OCI-LY3 (cell line): ENCODE measurements around the gene RHOJ.
"Not testable (repeated sequence)": the region's sequence is repeated elsewhere in the genome, so short reads cannot be mapped to it uniquely, and the experiment has no call there.

Source experiments
- H2AFZ ChIP-seq: fragments of 200-600, 300-600 bp; shearing (Covaris generic); 2 replicates; pipeline ENCODE4 v1.6.0; 2014; ENCODE audit warnings: antibody characterized with exemption, low read depth, low read length
- H3K27ac ChIP-seq: fragments of 200-600, 300-600 bp; sonication (generic); 2 replicates; pipeline ENCODE4 v1.5.1; 2014; ENCODE audit warnings: mild to moderate bottlenecking, low read length, moderate library complexity, mixed read lengths
- H3K27me3 ChIP-seq: fragments of 200-600, 300-600 bp; sonication (generic); 2 replicates; pipeline ENCODE4 v1.6.1; 2014; ENCODE audit warnings: low read depth, low read length, mixed read lengths
- H3K36me3 ChIP-seq: fragments of 200-600, 300-600 bp; sonication (generic); replicated peaks from 2 replicates; pipeline ENCODE3; 2014; ENCODE audit warnings: low read depth, low read length, mixed read lengths
- H3K4me1 ChIP-seq: fragments of 300-600, 200-600 bp; sonication (generic); 2 replicates; pipeline ENCODE4 v1.6.1; 2014; ENCODE audit warnings: low read length, mixed read lengths
- H3K4me2 ChIP-seq: fragments of 200-600, 300-600 bp; sonication (generic); 2 replicates; pipeline ENCODE4 v1.6.1; 2014; ENCODE audit warnings: low read length, mixed read lengths
- H3K4me3 ChIP-seq: fragments of 300-600, 200-600 bp; sonication (generic); 2 replicates; pipeline ENCODE4 v1.5.1; 2014; ENCODE audit warnings: antibody characterized with exemption, mild to moderate bottlenecking, low read length, moderate library complexity
- H3K79me2 ChIP-seq: fragments of 300-600, 200-600 bp; shearing (Covaris generic); 2 replicates; pipeline ENCODE4 v1.6.1; 2014; ENCODE audit warnings: mild to moderate bottlenecking, low read length, mixed read lengths
- H3K9ac ChIP-seq: fragments of 300-600, 200-600 bp; shearing (Covaris generic); 2 replicates; pipeline ENCODE4 v1.6.0; 2014; ENCODE audit warnings: mild to moderate bottlenecking, low read length, moderate library complexity
- H3K9me3 ChIP-seq: fragments of 200-600, 300-600 bp; shearing (Covaris generic); 2 replicates; pipeline ENCODE4 v1.6.1; 2014; ENCODE audit warnings: low read length, mixed read lengths; ENCODE audit not compliant: insufficient read depth
- H4K20me1 ChIP-seq: fragments of 200-600, 300-600 bp; sonication (generic); 2 replicates; pipeline ENCODE4 v1.6.1; 2016; ENCODE audit warnings: low read length, mixed read lengths; ENCODE audit not compliant: insufficient read depth
- EZH2phosphoT487 ChIP-seq: fragments of 200-600 bp; shearing (Covaris generic); IDR thresholded peaks from 2 replicates; pipeline ENCODE4 v1.6.1; 2018; ENCODE audit warnings: antibody characterized with exemption, mixed run types, low read depth
- TF ChIP-seq, protein P1 (sequence below): fragments of 200-600, 300-600 bp; sonication (generic); IDR thresholded peaks from 2 replicates; pipeline ENCODE4 v1.5.1; 2014; ENCODE audit warnings: antibody characterized with exemption, low read length, low read depth

The RHOJ gene

DNA sequence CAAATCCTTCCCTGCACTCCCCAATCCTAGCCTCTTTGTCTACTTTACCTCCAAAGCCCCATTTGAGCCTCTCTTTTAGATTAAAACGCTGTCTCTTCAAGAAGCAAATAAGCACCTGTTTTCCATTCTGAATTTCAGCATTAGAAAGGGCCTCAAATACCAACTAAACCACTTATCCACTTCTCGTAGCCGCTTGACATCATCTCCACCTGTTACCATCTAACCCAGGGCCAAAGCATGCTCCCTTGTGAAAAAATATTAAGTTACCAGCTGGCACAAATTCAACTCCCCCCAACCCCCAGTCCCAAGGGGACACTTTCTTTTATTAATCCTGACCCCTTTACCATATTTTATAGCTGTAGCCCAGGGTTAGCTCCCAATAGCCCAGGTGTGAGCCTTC lies 71.4 kb downstream of the RHOJ start:
- Histone ChIP-seq H2AFZ (no peak overlapping the region), H3K79me2 (no peaks in the 10 kb centered on the region), H3K36me3 (no peaks in the 10 kb centered on the region), H3K9ac (no peak overlapping the region), H4K20me1 (no peaks in the 10 kb centered on the region), H3K27me3 (no peaks in the 10 kb centered on the region), H3K4me3 (no peak overlapping the region), H3K4me1 (no peaks in the 10 kb centered on the region), H3K4me2 (no peak overlapping the region), H3K9me3 (no peaks in the 10 kb centered on the region), H3K27ac (no peak overlapping the region)
- TF ChIP-seq, protein P1, sequence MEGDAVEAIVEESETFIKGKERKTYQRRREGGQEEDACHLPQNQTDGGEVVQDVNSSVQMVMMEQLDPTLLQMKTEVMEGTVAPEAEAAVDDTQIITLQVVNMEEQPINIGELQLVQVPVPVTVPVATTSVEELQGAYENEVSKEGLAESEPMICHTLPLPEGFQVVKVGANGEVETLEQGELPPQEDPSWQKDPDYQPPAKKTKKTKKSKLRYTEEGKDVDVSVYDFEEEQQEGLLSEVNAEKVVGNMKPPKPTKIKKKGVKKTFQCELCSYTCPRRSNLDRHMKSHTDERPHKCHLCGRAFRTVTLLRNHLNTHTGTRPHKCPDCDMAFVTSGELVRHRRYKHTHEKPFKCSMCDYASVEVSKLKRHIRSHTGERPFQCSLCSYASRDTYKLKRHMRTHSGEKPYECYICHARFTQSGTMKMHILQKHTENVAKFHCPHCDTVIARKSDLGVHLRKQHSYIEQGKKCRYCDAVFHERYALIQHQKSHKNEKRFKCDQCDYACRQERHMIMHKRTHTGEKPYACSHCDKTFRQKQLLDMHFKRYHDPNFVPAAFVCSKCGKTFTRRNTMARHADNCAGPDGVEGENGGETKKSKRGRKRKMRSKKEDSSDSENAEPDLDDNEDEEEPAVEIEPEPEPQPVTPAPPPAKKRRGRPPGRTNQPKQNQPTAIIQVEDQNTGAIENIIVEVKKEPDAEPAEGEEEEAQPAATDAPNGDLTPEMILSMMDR, result no peak
- no peak for TF ChIP-seq EZH2phosphoT487

DNA sequence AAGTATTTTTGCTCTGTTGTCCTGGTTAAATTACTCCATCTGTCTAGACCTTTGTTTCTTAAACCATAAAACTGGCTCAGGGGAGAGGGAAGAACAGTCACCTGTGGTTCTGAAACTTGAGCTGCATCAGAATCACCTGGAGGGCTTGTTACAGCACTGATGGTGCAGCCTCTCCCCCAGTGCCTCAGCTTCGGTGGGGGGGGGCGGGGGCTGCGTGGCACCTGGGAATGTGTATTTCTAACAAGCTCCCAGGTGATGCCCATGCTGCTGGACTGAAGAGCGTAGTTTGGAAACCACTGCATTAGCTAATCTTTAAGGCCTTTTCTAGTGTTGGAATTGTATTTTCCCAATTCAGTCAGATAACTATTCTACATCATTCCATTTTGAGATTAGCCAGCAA lies 71.8 kb downstream of the RHOJ start:
- no peak overlapping the region for H2AFZ ChIP-seq
- TF ChIP-seq EZH2phosphoT487, result no peak
- TF ChIP-seq, protein P1, result no peak
- no peak overlapping the region for H3K4me2 ChIP-seq
- no peak overlapping the region for H3K27ac ChIP-seq
- H3K9me3 ChIP-seq, result no peaks in the 10 kb centered on the region
- no peaks in the 10 kb centered on the region for H3K36me3 ChIP-seq
- H3K9ac ChIP-seq, result no peak overlapping the region
- no peaks in the 10 kb centered on the region for H3K4me1 ChIP-seq
- no peak overlapping the region for H3K4me3 ChIP-seq
- H4K20me1 ChIP-seq, result no peaks in the 10 kb centered on the region
- no peaks in the 10 kb centered on the region for H3K79me2 ChIP-seq
- H3K27me3 ChIP-seq, result no peaks in the 10 kb centered on the region

DNA sequence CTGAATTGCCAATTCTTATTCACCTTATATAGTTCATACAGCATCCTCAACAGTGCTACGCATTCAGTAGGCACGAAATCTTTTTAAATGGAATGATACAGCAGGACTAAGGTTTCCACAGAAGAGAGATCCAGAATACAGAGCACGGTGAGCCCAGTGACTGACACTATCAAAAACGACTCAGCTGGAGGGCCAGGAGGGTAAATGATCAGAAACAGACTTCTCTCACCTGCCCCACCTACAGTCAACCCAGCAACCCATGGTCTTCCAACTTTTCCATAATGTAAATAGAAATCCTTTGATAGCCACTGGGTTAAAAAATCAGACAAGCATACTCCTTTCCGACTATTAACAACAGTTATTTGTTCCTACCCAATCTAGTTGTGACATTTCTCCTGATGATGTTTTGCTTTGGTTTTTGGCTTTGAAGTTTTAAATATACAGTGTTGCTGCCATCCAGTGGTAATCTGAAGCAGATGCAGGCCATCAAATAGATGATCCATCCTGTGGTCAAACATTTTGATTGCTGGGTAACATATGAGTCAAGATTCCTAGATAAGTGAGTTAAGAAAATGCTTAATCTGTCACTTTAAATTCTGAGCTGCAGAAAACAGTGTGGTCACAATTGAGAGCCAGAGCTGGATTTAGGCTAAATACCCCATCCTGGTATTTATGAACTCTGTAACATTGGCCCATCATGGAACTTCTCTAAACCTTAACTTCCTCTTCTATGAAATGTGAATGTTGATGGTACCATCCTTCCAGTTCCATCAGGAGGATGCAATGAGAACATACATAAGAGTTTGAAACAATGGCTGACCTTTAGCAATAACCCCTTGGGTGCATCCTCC lies 72.5 kb downstream of the RHOJ start:
- H2AFZ ChIP-seq, result no peak overlapping the region
- TF ChIP-seq, protein P1, result peak; percentile 90
- TF ChIP-seq EZH2phosphoT487, result no peak
- H3K9ac ChIP-seq, result no peak overlapping the region
- no peaks in the 10 kb centered on the region for H3K36me3 ChIP-seq
- no peaks in the 10 kb centered on the region for H3K4me1 ChIP-seq
- no peak overlapping the region for H3K27ac ChIP-seq
- no peak overlapping the region for H3K4me3 ChIP-seq
- no peaks in the 10 kb centered on the region for H3K79me2 ChIP-seq
- no peak overlapping the region for H3K4me2 ChIP-seq
- H3K9me3 ChIP-seq, result no peaks in the 10 kb centered on the region
- H3K27me3 ChIP-seq, result no peaks in the 10 kb centered on the region
- H4K20me1 ChIP-seq, result no peaks in the 10 kb centered on the region

DNA sequence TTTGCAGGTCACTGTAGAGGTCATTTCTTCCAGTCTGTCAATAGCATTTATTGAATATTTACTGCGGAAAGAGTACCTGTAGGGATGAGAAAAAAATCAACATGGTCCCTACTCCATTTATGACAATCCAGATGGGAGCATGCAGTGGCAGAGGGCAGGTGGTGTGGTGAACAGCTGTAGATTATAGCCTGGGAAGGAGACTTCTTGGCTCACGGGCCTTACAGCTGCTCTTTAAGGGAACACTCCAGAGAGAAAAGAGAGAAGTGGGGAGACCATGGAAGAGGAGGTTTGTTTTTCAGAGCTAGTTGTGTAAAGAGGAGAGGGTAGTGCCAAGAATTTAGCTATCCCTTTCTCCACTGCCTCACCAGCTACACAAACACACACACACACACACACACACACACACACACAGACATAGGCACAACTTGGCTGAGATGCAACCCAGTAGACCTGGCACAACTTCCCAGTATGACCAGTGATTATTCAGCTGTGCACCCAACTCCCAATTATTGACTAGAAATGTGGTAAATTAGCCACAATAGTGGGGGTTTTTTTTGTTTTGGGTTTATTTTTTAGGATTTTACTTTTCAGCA lies 73.4 kb downstream of the RHOJ start:
- Histone ChIP-seq H3K9ac (no peak overlapping the region), H3K9me3 (no peaks in the 10 kb centered on the region), H3K36me3 (no peaks in the 10 kb centered on the region), H4K20me1 (no peaks in the 10 kb centered on the region), H3K4me2 (no peak overlapping the region), H3K27me3 (no peaks in the 10 kb centered on the region), H3K27ac (no peak overlapping the region), H3K79me2 (no peaks in the 10 kb centered on the region), H3K4me1 (peaks cover 2% of the 10 kb centered on the region), H3K4me3 (no peak overlapping the region), H2AFZ (no peak overlapping the region)
- no peak for TF ChIP-seq EZH2phosphoT487
- TF ChIP-seq, protein P1, result no peak

DNA sequence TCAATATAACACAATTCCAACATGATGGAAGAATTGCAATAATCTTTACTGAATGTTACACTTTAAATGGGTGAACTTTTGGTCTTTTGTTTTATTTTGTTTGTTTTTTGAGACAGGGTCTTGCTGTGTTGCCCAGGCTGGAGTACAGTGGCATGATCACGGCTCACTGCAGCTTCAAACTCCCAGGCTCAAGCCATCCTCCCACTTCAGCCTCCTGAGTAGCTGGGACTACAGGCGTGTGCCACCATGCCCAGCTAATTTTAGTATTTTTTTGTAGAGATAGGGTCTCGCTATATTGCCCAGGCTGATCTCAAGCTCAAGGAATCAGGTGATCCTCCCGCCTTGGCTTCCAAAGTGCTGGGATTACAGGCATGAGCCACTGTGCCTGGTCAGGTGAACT lies 75.7 kb downstream of the RHOJ start:
- H3K79me2 ChIP-seq, H3K27ac ChIP-seq, H3K4me3 ChIP-seq, H3K36me3 ChIP-seq, H3K4me2 ChIP-seq, H4K20me1 ChIP-seq, H3K9me3 ChIP-seq, H3K9ac ChIP-seq, H3K27me3 ChIP-seq, H2AFZ ChIP-seq: not testable (repeated sequence)
- peaks cover 25% of the 10 kb centered on the region for H3K4me1 ChIP-seq
